Type B pancreatic cell (in vitro differentiated cells): ENCODE results near the gene BRAT1. TPM values are rescaled to one million over a fixed set of nuclear protein-coding genes. Genes with fewer than 3 reads are reported as not detected.

ENCODE experiments used
- DNase-seq: peaks from one replicate; pipeline ENCODE4 v3.0.0; 2021; ENCODE audit warnings: mixed read lengths; ENCODE audit not compliant: unreplicated experiment; ENCODE audit errors: extremely low spot score
- H3K27ac Mint-ChIP-seq: 2 replicates; pipeline ENCODE4 v1.8.0; 2021; ENCODE audit warnings: mild to moderate bottlenecking, mixed read lengths
- H3K27me3 Mint-ChIP-seq: 2 replicates; pipeline ENCODE4 v1.8.0; 2021; ENCODE audit warnings: mixed read lengths
- H3K36me3 Mint-ChIP-seq: 2 replicates; pipeline ENCODE4 v1.8.0; 2021; ENCODE audit warnings: mixed read lengths
- H3K4me1 Mint-ChIP-seq: one replicate; pipeline ENCODE4 v1.8.0; 2021; ENCODE audit warnings: mixed read lengths; ENCODE audit not compliant: unreplicated experiment
- H3K4me3 Mint-ChIP-seq: 2 replicates; pipeline ENCODE4 v1.8.0; 2021; ENCODE audit warnings: mild to moderate bottlenecking, mixed read lengths
- H3K9me3 Mint-ChIP-seq: 2 replicates; pipeline ENCODE4 v1.8.0; 2021; ENCODE audit warnings: mixed read lengths
- total RNA-seq: library from RNA; stranded (reverse); gene quantifications from 2 replicates; pipeline ENCODE4 v1.2.1, GENCODE V29; 2021; ENCODE audit warnings: low replicate concordance
- TF ChIP-seq, protein P1 (sequence below): fragments of 200-600 bp; sonication (generic); conservative IDR thresholded peaks from 2 replicates; pipeline ENCODE4 v1.5.0; 2021; ENCODE audit warnings: antibody characterized with exemption, mild to moderate bottlenecking

The BRAT1 gene
- total RNA-seq, 1 donor from 2014 or later = 40.3 TPM

DNA sequence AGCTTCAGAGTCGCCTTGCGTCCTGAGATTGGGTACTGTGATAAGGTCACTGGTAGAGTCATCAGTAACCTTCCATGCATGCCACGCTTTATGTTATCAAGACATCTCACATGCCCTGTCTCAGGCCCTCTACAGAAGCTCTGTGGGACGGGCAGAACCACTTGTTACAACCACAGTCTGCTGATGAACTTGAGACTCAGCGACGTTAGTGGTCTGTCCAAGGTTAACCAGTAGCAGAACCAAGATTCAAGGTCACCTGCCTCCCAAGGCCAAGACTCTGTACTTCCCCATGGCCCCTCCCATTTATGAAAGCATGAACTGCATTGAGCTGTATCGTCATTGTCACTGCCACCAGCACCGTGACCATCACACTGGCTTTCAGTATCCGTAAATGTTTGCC is 18.4 kb upstream of the BRAT1 start:
- H3K27me3 Mint-ChIP-seq = no peaks in the 10 kb centered on the region
- no peak for DNase-seq
- no peak overlapping the region for H3K4me3 Mint-ChIP-seq
- peaks cover 9% of the 10 kb centered on the region for H3K36me3 Mint-ChIP-seq
- TF ChIP-seq, protein P1, sequence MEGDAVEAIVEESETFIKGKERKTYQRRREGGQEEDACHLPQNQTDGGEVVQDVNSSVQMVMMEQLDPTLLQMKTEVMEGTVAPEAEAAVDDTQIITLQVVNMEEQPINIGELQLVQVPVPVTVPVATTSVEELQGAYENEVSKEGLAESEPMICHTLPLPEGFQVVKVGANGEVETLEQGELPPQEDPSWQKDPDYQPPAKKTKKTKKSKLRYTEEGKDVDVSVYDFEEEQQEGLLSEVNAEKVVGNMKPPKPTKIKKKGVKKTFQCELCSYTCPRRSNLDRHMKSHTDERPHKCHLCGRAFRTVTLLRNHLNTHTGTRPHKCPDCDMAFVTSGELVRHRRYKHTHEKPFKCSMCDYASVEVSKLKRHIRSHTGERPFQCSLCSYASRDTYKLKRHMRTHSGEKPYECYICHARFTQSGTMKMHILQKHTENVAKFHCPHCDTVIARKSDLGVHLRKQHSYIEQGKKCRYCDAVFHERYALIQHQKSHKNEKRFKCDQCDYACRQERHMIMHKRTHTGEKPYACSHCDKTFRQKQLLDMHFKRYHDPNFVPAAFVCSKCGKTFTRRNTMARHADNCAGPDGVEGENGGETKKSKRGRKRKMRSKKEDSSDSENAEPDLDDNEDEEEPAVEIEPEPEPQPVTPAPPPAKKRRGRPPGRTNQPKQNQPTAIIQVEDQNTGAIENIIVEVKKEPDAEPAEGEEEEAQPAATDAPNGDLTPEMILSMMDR = no peak
- no peak overlapping the region for H3K27ac Mint-ChIP-seq
- no peaks in the 10 kb centered on the region for H3K9me3 Mint-ChIP-seq
- peaks cover 3% of the 10 kb centered on the region for H3K4me1 Mint-ChIP-seq

DNA sequence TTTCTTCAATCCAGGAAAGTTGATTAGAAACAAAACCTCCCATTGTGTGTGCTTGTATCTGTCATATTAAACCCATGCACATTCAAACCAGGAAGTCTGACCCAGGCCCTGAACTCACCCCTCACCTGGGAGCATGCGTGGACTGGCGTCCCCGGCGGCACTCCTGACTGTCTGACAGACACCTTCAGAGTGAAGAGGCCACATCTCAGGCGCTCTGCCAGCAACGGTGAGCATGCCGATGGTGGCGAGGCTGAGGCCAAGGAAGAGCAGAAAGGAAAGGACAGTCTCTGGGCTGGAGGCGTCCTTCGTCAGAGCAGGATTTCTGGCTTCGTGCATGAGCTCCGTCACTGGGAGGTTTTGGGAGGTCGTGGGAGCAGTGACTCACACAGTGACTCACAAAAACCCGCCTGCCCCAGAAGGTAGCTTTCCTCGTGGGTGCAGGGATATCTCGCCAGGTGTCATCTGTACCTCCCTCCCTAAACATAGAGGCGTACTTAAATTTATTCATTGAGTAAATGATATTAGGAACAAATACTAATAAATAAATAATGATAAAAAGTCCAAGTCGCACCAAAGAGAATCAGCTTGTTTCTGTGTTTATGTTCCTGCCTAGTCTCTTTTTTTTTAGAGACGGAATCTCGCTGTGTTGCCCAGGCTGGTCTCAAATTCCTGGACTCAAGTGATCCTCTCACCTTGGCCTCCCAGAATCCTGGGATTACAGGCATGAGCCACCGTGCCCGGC is 16.9 kb upstream of the BRAT1 start:
- TF ChIP-seq, protein P1 = no peak
- Mint-ChIP-seq H3K36me3 (peaks cover 9% of the 10 kb centered on the region), H3K9me3 (no peaks in the 10 kb centered on the region), H3K27ac (peak overlapping the region; percentile 77), H3K4me3 (peak overlapping the region; percentile 31), H3K27me3 (no peaks in the 10 kb centered on the region), H3K4me1 (peaks cover 7% of the 10 kb centered on the region)
- no peak for DNase-seq

DNA sequence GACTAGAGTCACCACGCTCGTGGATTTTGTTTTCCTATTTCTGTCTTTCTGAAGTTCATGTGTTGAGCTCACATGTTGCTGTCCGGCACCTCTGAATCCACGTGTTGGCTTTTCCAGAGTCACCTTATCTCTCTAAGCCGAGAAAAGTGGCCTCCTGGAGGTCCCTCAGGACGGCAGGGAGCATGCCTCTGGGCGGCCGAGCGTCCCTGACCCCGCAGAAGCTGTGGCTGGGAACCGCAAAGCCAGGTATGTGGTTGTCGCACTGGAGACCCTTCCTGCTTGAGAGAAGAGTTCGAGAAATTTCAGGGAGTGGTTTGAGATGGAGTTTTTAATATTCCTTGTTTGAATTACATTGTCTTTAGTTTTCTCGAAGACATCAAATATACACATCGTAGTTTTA is 16.1 kb upstream of the BRAT1 start:
- peaks cover 9% of the 10 kb centered on the region for H3K36me3 Mint-ChIP-seq
- no peak overlapping the region for H3K4me3 Mint-ChIP-seq
- no peak overlapping the region for H3K27ac Mint-ChIP-seq
- peaks cover 14% of the 10 kb centered on the region for H3K4me1 Mint-ChIP-seq
- H3K9me3 Mint-ChIP-seq = no peaks in the 10 kb centered on the region
- H3K27me3 Mint-ChIP-seq = no peaks in the 10 kb centered on the region
- TF ChIP-seq, protein P1 = no peak
- DNase-seq = no peak

DNA sequence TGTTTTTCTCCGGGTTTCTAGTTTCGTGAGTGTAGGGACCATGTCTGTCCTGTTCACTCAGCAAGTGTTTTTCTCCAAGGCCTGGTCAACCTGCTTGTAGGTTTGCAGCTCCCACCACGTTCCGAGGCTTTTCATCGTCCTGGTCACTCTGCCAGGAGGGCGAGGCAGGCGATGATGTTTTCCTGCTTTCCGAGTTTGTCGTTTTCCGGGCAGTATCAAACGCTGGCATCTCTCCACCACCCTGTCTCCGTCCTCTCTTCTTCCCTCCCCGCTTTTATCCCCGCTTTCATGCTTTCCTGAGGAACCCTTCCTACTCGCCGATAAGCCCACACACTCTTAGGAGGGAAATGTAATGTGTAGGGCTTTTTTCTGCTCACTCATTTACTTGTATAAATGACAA is 14.7 kb upstream of the BRAT1 start:
- H3K9me3 Mint-ChIP-seq = no peaks in the 10 kb centered on the region
- peaks cover 24% of the 10 kb centered on the region for H3K4me1 Mint-ChIP-seq
- H3K27ac Mint-ChIP-seq = no peak overlapping the region
- H3K4me3 Mint-ChIP-seq = no peak overlapping the region
- DNase-seq = no peak
- TF ChIP-seq, protein P1 = no peak
- H3K27me3 Mint-ChIP-seq = no peaks in the 10 kb centered on the region
- peaks cover 9% of the 10 kb centered on the region for H3K36me3 Mint-ChIP-seq

DNA sequence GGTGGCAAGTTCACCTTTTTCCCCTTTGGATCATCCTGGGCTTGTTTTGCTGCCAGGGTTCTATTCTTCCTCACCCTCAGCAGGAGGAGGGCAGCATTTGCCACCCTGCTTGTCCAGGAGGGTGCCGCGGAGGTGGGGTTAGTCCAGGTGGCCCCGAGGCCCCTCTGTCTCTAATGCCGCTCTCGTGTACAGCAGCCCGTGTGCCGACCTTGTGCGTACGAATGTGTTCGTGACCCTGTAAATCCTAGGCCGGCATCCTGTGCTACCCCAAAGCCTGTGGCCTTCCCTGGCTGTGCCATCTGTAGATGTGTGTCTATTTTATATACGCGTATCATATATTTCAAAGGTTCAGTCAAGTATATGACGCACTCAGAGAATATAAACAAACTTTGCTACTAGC is 14.1 kb upstream of the BRAT1 start:
- peaks cover 30% of the 10 kb centered on the region for H3K4me1 Mint-ChIP-seq
- TF ChIP-seq, protein P1 = no peak
- peaks cover 5% of the 10 kb centered on the region for H3K36me3 Mint-ChIP-seq
- DNase-seq = no peak
- no peak overlapping the region for H3K27ac Mint-ChIP-seq
- H3K27me3 Mint-ChIP-seq = no peaks in the 10 kb centered on the region
- H3K4me3 Mint-ChIP-seq = no peak overlapping the region
- H3K9me3 Mint-ChIP-seq = no peaks in the 10 kb centered on the region
